NOMO-1 (cell line): ENCODE measurements around the gene HTD2.

Source experiments
- DNase-seq, 2 experiments: peaks; one replicate each; lab custom pipeline; 2025; ENCODE audit not compliant: unreplicated experiment in 2 of 2; lab: John Stamatoyannopoulos, UW

The HTD2 gene

DNA sequence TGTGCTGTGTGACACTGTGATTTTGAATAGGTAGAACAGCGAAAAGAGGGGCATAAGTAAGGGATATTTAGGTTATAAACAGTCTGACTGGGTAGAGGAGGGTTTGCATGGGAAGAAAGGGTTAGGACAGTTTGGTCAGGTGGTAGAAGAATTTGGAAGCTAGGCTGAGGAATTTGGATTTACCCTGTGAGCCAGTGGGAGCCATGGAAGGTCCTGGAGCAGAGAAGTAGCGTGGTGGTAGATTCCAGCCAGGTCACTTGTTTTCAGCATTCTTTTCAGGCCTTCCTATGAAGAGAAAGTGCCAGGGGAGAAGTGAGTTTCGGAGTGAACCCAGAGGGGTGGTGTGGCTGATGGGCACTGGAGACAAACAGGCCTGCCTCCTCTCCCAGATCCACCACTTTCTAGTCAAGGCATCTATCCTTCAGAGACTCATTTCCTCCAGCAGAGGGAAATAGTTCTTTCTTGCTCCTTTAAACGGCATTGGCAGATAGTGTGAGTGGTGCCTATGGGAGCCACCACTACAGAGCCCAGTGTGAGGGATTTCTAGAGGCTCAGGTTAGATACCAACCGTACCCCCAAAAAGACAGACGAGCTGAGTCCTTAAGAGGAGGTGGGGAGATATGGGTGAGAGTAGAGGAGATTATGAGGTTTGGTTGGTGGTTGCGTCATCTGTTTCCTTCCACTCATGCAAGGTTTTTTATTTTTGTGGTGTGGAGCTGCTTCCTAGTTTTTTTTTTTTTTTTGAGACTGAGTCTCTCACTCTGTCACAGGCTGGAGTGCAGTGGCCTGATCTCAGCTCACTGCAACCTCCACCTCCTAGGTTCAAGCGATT is 47.6 kb downstream of the HTD2 start:
- DNase-seq: peak; percentile 75 to 87

DNA sequence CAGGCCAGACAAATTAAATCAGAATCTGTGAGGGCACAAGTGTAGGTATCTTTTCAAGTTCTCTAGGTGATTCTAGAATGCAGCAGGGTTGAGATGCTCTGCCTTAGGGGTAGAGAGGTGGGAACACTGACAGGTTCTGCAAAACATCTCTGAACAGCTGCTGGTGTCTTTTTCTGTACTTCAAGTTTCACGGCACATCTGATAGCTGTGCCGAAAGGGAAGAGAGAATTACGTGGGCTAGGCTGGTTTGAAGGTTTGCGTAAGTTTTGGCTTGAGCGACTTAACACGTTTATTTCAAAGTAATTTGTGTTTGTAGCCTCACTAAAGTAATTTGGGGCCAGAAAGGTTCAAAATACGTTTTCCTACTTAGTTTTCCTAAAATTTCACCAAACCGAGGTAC is 48.9 kb downstream of the HTD2 start:
- DNase-seq: peak; percentile 82 to 89

DNA sequence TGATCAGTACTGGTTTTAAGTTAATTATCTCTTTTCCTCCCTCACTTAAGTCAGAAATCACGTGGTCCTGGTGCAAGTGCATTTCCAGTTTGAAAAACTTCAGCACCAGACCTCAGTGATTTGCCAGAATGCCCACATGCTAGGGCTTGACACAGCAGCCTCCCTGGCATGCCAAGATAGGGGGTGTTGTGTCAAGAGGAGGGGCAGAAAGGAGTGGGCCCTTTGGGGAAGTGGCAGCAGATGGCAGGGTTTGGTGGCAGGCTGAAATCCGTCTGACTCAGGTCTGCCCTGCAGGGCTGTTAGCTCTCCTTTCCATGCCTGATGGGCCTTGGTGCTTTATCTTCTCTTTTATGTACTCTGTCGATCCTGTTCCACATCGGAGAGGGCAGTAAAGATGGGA is 49.7 kb downstream of the HTD2 start:
- DNase-seq: peak; percentile 53 to 57

DNA sequence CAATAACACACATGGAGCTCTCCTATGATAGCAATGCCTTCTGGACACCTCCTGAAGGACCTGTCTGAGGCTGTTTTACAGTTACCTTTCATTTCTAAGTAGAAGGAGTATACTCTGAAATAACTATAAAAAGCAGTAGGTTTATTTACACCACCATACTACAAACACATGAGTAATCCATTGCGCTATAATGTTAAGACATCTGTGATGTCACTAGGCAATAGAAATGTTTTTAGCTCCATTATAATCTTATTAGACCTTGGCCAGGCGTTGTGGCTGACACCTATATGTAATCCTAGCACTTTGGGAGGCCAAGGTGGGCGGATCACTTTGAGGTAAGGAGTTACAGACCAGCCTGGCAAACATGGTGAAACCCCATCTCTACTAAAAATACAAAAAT is 51.1 kb downstream of the HTD2 start:
- no peak for DNase-seq

DNA sequence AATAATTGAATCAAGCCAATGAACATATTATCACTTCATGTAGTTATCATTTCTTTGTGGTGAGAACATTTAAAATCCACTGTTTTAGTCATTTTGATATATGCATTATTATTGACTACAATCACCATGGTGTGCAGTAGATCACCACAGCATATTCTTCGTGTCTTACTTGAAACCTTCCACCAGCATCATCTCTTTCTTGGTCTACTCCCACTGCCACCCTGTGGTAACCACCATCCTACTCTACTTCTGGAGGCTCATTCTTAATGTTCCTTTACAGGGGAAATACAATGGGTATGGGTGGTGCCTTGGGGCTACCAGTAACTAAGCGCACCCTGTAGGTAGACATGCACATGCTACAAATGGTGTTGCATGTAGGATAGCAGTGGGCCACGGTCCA is 51.8 kb downstream of the HTD2 start:
- DNase-seq: no peak

DNA sequence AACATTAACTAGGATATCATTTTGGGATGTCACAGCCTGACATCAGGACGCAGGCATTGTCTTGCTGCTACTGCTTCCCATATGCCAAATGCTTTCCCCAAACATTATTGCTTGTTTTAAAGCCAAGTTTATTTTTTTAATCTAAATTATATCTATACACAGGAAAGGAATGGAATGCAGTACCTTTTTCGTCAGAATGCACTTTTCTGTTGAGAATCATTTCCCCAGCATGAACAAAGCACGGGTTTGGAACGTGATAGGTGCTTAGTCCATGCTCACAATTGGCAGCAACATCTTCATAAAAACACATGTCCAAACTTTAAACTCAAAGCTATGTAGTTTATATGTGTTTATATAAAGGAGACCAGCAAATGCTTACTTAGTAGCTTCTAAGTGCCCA is 52.5 kb downstream of the HTD2 start:
- DNase-seq: no peak

DNA sequence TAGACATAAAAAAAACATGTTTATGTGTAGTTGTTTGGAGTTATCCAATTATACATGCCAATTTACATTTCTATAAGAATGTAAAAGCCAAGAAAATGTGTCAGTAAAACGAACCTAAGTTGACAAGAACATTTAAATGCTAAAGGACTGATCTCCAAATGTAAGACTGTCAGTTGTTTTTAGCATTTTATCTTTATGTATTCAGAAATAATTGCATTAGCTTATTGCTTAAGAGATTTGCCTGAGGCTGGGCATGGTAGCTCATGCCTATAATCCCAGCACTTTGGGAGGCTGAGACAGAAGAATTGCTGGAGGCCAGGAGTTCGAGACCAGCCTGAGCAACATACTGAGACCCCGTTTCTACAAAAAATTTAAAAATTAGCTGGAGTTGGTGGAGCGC is 53.3 kb downstream of the HTD2 start:
- DNase-seq: no peak

DNA sequence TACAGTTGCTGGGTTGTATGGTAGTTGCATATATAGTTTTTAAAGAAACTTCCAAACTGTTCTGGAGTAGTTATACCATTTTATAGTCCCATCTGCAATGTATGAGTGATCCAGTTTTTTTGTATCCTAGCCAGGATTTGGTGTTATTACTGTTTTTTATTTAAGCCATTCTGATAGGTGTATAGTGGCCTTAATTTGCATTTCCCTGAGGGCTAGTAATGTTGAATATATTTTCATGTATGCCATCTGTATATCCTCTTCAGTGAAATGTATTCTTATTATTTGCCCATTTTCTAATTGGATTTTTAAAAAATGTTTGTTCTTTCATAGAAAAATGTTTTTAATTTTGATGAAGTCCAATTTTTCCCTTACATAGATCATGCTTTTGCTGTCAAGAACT is 55.5 kb downstream of the HTD2 start:
- no peak for DNase-seq

DNA sequence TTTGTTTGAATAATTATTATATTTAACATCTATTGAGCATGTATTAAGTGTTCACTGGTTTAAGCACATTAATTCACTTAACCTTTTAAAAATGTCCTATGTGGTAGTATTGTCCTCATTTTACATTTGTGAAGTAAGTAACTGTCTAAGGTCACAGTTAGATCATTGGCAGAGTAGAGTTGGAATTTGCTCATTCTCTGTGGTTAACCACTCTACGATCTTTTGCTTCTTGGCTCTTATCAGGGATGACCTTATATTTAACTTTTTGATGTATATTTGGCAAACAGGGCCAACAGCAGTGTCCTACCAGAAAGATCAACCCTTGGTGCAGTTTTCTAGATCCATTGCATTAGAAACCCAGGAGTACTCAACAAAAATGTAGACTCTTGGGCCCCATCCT is 60.4 kb downstream of the HTD2 start:
- DNase-seq: no peak

DNA sequence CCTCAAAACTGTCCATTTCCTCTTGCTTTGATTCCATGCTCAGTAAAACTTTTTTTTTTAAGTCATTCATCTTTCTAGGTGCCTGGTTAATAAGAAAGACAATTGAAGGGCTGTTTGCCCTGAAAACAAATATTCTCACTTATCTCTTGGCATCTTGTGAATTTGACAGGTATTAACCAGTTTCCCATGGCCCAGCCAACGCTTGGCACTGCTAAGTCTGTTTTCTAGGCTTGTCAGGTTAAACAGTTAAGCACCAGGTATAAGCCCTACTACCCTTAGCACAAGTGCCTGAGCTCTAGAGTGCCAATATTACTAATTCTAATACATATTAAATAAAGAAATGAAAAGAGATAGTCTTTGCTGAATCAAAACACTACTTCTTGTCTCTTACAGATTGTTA is 62.7 kb downstream of the HTD2 start:
- no peak for DNase-seq
